Mesenchymal stem cell (in vitro differentiated cells and primary cell): Measurements from ENCODE around the gene HTR5A.
A peak's percentile ranks its signal among the peaks of the same experiment; 100 is the strongest.

ENCODE experiments used
- DNase-seq: peaks from one replicate; pipeline ENCODE4 v3.0.0-alpha.2; 2013
- H2AFZ ChIP-seq: one replicate; pipeline ENCODE4 v1.6.1; 2013; ENCODE audit warnings: low read depth, mild to moderate bottlenecking, control low read depth, inconsistent platforms, low read length, moderate library complexity
- H2AK5ac ChIP-seq: 2 replicates; pipeline ENCODE4 v1.6.1; 2013; ENCODE audit warnings: low read length, moderate library complexity, mild to moderate bottlenecking, inconsistent platforms; ENCODE audit not compliant: severe bottlenecking
- H2BK120ac ChIP-seq: one replicate; pipeline ENCODE4 v1.6.1; 2013; ENCODE audit warnings: low read depth, mild to moderate bottlenecking, inconsistent platforms, low read length, moderate library complexity
- H2BK12ac ChIP-seq, 2 experiments: one replicate each; pipeline ENCODE4 v1.6.1; 2013; ENCODE audit warnings: inconsistent platforms in 2 of 2, low read length in 2 of 2, mild to moderate bottlenecking in 2 of 2, moderate library complexity in 2 of 2, control low read depth in 1 of 2
- H2BK15ac ChIP-seq: one replicate; pipeline ENCODE4 v1.6.1; 2013; ENCODE audit warnings: mild to moderate bottlenecking, low read depth, inconsistent platforms; ENCODE audit not compliant: poor library complexity, severe bottlenecking
- H2BK5ac ChIP-seq: 2 replicates; pipeline ENCODE4 v1.6.1; 2013; ENCODE audit warnings: low read depth, mild to moderate bottlenecking, low read length, control low read depth, inconsistent platforms; ENCODE audit not compliant: poor library complexity, severe bottlenecking
- H3K14ac ChIP-seq, 2 experiments: one replicate each; pipeline ENCODE4 v1.6.1; 2013; ENCODE audit warnings: inconsistent platforms in 2 of 2, low read length in 2 of 2, control low read depth in 1 of 2, mild to moderate bottlenecking in 1 of 2, moderate library complexity in 1 of 2
- H3K18ac ChIP-seq, 2 experiments: one replicate each; pipeline ENCODE4 v1.6.1; 2013; ENCODE audit warnings: inconsistent platforms in 2 of 2, low read length in 2 of 2, control low read depth in 1 of 2, low read depth in 1 of 2, mild to moderate bottlenecking in 1 of 2
- H3K23ac ChIP-seq, 2 experiments: one replicate each; pipeline ENCODE4 v1.6.1; 2013; ENCODE audit warnings: inconsistent platforms in 2 of 2, low read length in 2 of 2, mild to moderate bottlenecking in 2 of 2, moderate library complexity in 2 of 2, control low read depth in 1 of 2
- H3K27ac ChIP-seq: 2 replicates; pipeline ENCODE4 v1.5.1; 2013; ENCODE audit warnings: mild to moderate bottlenecking, moderate library complexity, low read length, control low read depth, inconsistent platforms; ENCODE audit not compliant: poor library complexity, severe bottlenecking
- H3K27me3 ChIP-seq, 2 experiments: 2 replicates each; pipeline versions ENCODE4 v1.6.1 to v1.7.0; 2013; ENCODE audit warnings: low read length in 2 of 2, mild to moderate bottlenecking in 2 of 2, moderate library complexity in 2 of 2, control low read depth in 1 of 2, inconsistent platforms in 1 of 2; ENCODE audit not compliant: control insufficient read depth in 1 of 2, insufficient read depth in 1 of 2
- H3K36me3 ChIP-seq, 2 experiments: 2 replicates each; pipeline versions ENCODE4 v1.6.1 to v1.7.0; 2013; ENCODE audit warnings: low read length in 2 of 2, control low read depth in 1 of 2, inconsistent platforms in 1 of 2, low read depth in 1 of 2, mild to moderate bottlenecking in 1 of 2; ENCODE audit not compliant: insufficient read depth in 2 of 2, control insufficient read depth in 1 of 2
- H3K4ac ChIP-seq, 2 experiments: one replicate each; pipeline ENCODE4 v1.6.1; 2013; ENCODE audit warnings: inconsistent platforms in 2 of 2, low read length in 2 of 2, mild to moderate bottlenecking in 2 of 2, moderate library complexity in 2 of 2, control low read depth in 1 of 2, low read depth in 1 of 2
- H3K4me1 ChIP-seq: 2 replicates; pipeline ENCODE4 v1.6.1; 2013; ENCODE audit warnings: low read depth, low read length, control low read depth; ENCODE audit not compliant: control insufficient read depth, insufficient read depth
- H3K4me2 ChIP-seq: 2 replicates; pipeline ENCODE4 v1.6.1; 2013; ENCODE audit warnings: low read length, mild to moderate bottlenecking, inconsistent platforms; ENCODE audit not compliant: poor library complexity, severe bottlenecking
- H3K4me3 ChIP-seq, 2 experiments: 2 replicates each; pipeline versions ENCODE4 v1.5.1 to v1.7.0; 2013; ENCODE audit warnings: low read length in 2 of 2, mild to moderate bottlenecking in 2 of 2, control low read depth in 1 of 2, low read depth in 1 of 2; ENCODE audit not compliant: insufficient read depth in 1 of 2
- H3K79me1 ChIP-seq: replicated peaks from 2 replicates; pipeline ENCODE4 v1.6.1; 2013; ENCODE audit warnings: mild to moderate bottlenecking, control low read depth, low read length, inconsistent platforms; ENCODE audit not compliant: poor library complexity, severe bottlenecking
- H3K9ac ChIP-seq: 2 replicates; pipeline ENCODE4 v1.7.0; 2013; ENCODE audit warnings: mild to moderate bottlenecking, low read length, moderate library complexity
- H3K9me3 ChIP-seq: 2 replicates; pipeline ENCODE4 v1.7.0; 2013; ENCODE audit warnings: mild to moderate bottlenecking, low read length; ENCODE audit not compliant: control insufficient read depth
- H4K8ac ChIP-seq: one replicate; pipeline ENCODE4 v1.6.1; 2013; ENCODE audit warnings: inconsistent platforms, mild to moderate bottlenecking, low read length, moderate library complexity
- H4K91ac ChIP-seq: one replicate; pipeline ENCODE4 v1.6.1; 2013; ENCODE audit warnings: mild to moderate bottlenecking, low read length, inconsistent platforms
- WGBS: methylation state at CpG from one replicate; pipeline ENCODE4 v1.1.7; 2013; ENCODE audit warnings: mixed read lengths; 5-methylcytosine and 5-hydroxymethylcytosine counted together

The HTR5A gene

DNA sequence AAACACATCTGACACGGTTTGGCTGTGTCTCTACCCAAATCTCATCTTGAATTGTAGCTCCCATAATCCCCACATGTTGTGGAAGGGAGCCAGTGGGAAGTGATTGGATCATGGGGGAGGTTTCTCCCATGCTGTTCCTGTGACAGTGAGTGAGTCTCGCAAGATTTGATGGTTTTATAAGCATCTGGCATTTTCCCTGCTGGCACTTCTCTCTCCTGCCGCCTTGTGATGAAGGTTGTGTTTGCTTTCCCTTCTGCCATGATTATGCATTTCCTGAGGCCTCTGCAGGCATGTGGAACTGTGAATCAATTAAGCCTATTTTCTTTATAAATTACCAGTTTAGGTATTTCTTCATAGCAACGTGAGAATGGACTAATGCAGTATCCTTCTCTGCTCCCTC lies 5.9 kb upstream of the HTR5A start:
- Histone ChIP-seq H2BK5ac (no peak overlapping the region), H2BK120ac (no peak overlapping the region), H3K4me1 (no peaks in the 10 kb centered on the region), H3K14ac (no peak overlapping the region), H3K79me1 (no peaks in the 10 kb centered on the region), H3K9me3 (no peaks in the 10 kb centered on the region), H3K27ac (no peak overlapping the region), H3K18ac (no peak overlapping the region), H4K91ac (no peak overlapping the region), H2BK12ac (no peak overlapping the region), H4K8ac (no peak overlapping the region), H3K4me3 (no peak overlapping the region), H3K4ac (no peak overlapping the region), H3K9ac (no peak overlapping the region), H2AFZ (no peak overlapping the region), H2BK15ac (no peak overlapping the region), H3K36me3 (no peaks in the 10 kb centered on the region), H3K23ac (no peak overlapping the region), H3K27me3 (no peaks in the 10 kb centered on the region), H2AK5ac (no peak overlapping the region), H3K4me2 (no peak overlapping the region)
- no peak for DNase-seq
- WGBS: 80% methylated on average over 2 of the region's 4 CpGs

DNA sequence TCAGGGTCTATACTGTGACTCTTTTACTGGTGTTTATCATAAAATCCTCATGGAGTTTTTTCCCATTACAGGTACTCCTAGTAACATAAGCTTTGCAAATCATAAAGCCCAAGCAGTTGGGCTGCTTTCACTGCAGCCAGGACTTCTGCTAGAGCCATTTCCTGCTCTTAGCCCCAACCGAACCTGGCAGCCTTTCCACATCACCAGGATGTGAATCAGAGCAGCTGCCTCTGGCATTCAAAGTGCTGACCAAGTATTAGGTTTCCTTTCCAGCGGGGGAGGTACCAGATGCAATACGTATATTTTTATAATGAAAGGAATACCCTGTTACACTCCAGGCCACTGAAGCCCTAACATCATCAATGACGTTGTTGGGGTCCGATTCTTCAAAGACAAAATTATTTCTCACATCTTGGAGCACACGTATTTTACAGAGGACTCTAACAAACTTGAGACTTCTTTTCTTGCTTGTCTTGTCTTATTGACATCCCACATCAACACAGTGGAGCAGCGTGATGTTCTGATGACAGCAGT lies 3.6 kb upstream of the HTR5A start:
- Histone ChIP-seq H2BK120ac (no peak overlapping the region), H3K36me3 (no peaks in the 10 kb centered on the region), H3K9me3 (no peaks in the 10 kb centered on the region), H2BK12ac (no peak overlapping the region), H3K4me3 (no peak overlapping the region), H2BK15ac (no peak overlapping the region), H3K79me1 (no peaks in the 10 kb centered on the region), H3K4me1 (peaks cover 6% of the 10 kb centered on the region), H2BK5ac (no peak overlapping the region), H3K4me2 (no peak overlapping the region), H2AK5ac (no peak overlapping the region), H4K8ac (no peak overlapping the region), H3K23ac (no peak overlapping the region), H3K27me3 (peaks cover 7 to 13% of the 10 kb centered on the region in 2 experiments), H3K4ac (no peak overlapping the region), H4K91ac (no peak overlapping the region), H3K18ac (no peak overlapping the region), H3K27ac (no peak overlapping the region), H3K9ac (no peak overlapping the region), H2AFZ (no peak overlapping the region), H3K14ac (no peak overlapping the region)
- no peak for DNase-seq
- 58% methylated on average over 7 of the region's 7 CpGs for WGBS

DNA sequence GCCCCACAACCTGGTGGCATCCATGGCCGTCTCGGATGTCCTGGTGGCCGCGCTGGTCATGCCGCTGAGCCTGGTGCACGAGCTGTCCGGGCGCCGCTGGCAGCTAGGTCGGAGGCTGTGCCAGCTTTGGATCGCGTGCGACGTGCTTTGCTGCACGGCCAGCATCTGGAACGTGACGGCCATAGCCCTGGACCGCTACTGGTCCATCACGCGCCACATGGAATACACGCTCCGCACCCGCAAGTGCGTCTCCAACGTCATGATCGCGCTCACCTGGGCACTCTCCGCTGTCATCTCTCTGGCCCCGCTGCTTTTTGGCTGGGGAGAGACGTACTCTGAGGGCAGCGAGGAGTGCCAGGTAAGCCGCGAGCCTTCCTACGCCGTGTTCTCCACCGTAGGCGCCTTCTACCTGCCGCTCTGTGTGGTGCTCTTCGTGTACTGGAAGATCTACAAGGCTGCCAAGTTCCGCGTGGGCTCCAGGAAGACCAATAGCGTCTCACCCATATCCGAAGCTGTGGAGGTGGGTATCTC lies 1.1 kb downstream of the HTR5A start:
- no peak for DNase-seq

DNA sequence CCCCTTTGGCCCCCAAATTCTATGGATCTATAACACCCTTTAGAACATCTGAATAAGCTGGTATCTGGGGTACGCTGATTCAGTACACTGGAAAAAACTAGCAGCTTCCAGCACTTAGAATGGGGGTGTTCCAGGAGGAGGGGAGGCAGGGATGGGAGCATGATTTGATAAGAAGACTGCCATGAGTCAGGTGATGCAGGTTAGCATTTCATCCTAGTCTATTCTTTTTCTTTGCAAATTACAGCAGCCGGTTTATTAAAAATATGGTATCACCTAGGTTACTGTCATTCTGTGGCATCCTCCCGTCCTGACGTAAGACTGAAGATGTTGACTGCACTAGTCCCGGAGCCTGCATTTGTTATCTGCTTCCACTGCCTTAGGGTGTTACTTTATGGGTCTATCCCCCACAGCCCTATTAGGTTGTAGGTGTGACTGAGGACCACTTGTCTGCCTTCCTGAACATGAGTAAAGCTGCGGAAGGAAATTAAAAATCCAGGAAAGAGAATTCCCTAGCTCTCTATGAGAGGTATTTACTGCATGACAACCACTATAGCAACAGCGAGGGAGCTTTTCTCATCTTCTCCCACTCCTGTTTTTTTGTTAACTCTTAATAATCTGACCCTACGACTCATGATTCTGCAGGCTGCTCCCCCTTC lies 1.9 kb downstream of the HTR5A start:
- Histone ChIP-seq H3K79me1 (no peaks in the 10 kb centered on the region), H3K18ac (no peak overlapping the region), H2BK15ac (no peak overlapping the region), H3K9ac (no peak overlapping the region), H4K8ac (no peak overlapping the region), H4K91ac (no peak overlapping the region), H3K23ac (no peak overlapping the region), H3K36me3 (no peaks in the 10 kb centered on the region), H3K27ac (no peak overlapping the region), H2AK5ac (no peak overlapping the region), H3K9me3 (no peaks in the 10 kb centered on the region), H3K27me3 (peaks cover 13 to 27% of the 10 kb centered on the region in 2 experiments), H2AFZ (no peak overlapping the region), H3K14ac (no peak overlapping the region), H2BK5ac (no peak overlapping the region), H3K4me2 (no peak overlapping the region), H2BK120ac (no peak overlapping the region), H3K4me1 (peaks cover 6% of the 10 kb centered on the region), H3K4ac (no peak overlapping the region), H2BK12ac (no peak overlapping the region), H3K4me3 (no peak overlapping the region)
- DNase-seq: no peak
- 85% methylated on average over 8 of the region's 8 CpGs for WGBS

More for the DNA sequence above, 1.1 kb downstream of the HTR5A start:
- Histone ChIP-seq H3K4me3 (peak overlapping the region in 1 of 2 experiments; percentile 4), H3K9me3 (no peaks in the 10 kb centered on the region), H2AFZ (no peak overlapping the region), H4K91ac (peak overlapping the region; percentile 28), H3K14ac (no peak overlapping the region), H4K8ac (no peak overlapping the region), H2BK15ac (no peak overlapping the region), H3K36me3 (no peaks in the 10 kb centered on the region), H3K23ac (no peak overlapping the region), H3K27me3 (peaks cover 13 to 27% of the 10 kb centered on the region in 2 experiments), H3K18ac (no peak overlapping the region), H3K4me1 (peaks cover 6% of the 10 kb centered on the region), H2AK5ac (no peak overlapping the region), H2BK5ac (no peak overlapping the region), H3K4me2 (no peak overlapping the region), H3K9ac (no peak overlapping the region), H3K27ac (no peak overlapping the region), H3K79me1 (no peaks in the 10 kb centered on the region), H2BK12ac (no peak overlapping the region), H3K4ac (no peak overlapping the region), H2BK120ac (no peak overlapping the region)
- 81% methylated on average over 39 of the region's 43 CpGs for WGBS
